HG03095 (cell line): ENCODE measurements around the gene ESR1.
"Not testable (repeated sequence)": the region's sequence is repeated elsewhere in the genome, so short reads cannot be mapped to it uniquely, and the experiment has no call there.

ENCODE experiments used
- ATAC-seq: cut with Tn5 transposase; IDR thresholded peaks from one replicate; pipeline ENCODE4 v1.9.1; 2021; ENCODE audit warnings: moderate library complexity; ENCODE audit not compliant: unreplicated experiment

The ESR1 gene

GRCh38 chr6:152049502-152049901 lies 242.0 kb downstream of the ESR1 start:
- ATAC-seq: no peak

GRCh38 chr6:152050451-152051195 lies 243.1 kb downstream of the ESR1 start:
- no peak for ATAC-seq

- no peak for ATAC-seq
Observed at GRCh38 chr6:152052061-152052460, 244.6 kb downstream of the ESR1 start.

GRCh38 chr6:152053332-152053731 lies 245.8 kb downstream of the ESR1 start:
- ATAC-seq: no peak

- no peak for ATAC-seq
Observed at GRCh38 chr6:152054441-152054840, 247.0 kb downstream of the ESR1 start.

- no peak for ATAC-seq
Observed at GRCh38 chr6:152055517-152055916, 248.0 kb downstream of the ESR1 start.

- ATAC-seq: no peak
Observed at GRCh38 chr6:152057832-152058498, 250.5 kb downstream of the ESR1 start.

GRCh38 chr6:152059909-152060308 lies 252.4 kb downstream of the ESR1 start:
- ATAC-seq: no peak

- no peak for ATAC-seq
Observed at GRCh38 chr6:152062476-152062875, 255.0 kb downstream of the ESR1 start.

- ATAC-seq: no peak
Observed at GRCh38 chr6:152063170-152063921, 255.9 kb downstream of the ESR1 start.

GRCh38 chr6:152068622-152069261 lies 261.3 kb downstream of the ESR1 start:
- no peak for ATAC-seq

GRCh38 chr6:152070556-152070955 lies 263.1 kb downstream of the ESR1 start:
- ATAC-seq: no peak

- ATAC-seq: no peak
Observed at GRCh38 chr6:152071318-152071717, 263.8 kb downstream of the ESR1 start.

- ATAC-seq: no peak
Observed at GRCh38 chr6:152071843-152072242, 264.4 kb downstream of the ESR1 start.

GRCh38 chr6:152076242-152076641 lies 268.8 kb downstream of the ESR1 start:
- not testable (repeated sequence) for ATAC-seq

- ATAC-seq: no peak
Observed at GRCh38 chr6:152078001-152078400, 270.5 kb downstream of the ESR1 start.

- ATAC-seq: no peak
Observed at GRCh38 chr6:152078804-152079203, 271.3 kb downstream of the ESR1 start.

GRCh38 chr6:152085451-152085921 lies 278.0 kb downstream of the ESR1 start:
- ATAC-seq: no peak

GRCh38 chr6:152086223-152086873 lies 278.9 kb downstream of the ESR1 start:
- no peak for ATAC-seq

- ATAC-seq: no peak
Observed at GRCh38 chr6:152087096-152087495, 279.6 kb downstream of the ESR1 start.

GRCh38 chr6:152087701-152088100 lies 280.2 kb downstream of the ESR1 start:
- ATAC-seq: no peak
